Endothelial cell of umbilical vein (primary cell): ENCODE measurements around the gene TNRC6C. TPM values are rescaled to one million over a fixed set of nuclear protein-coding genes. Genes with fewer than 3 reads are reported as not detected.
"Not testable (repeated sequence)": the region's sequence is repeated elsewhere in the genome, so short reads cannot be mapped to it uniquely, and the experiment has no call there.

Experiments used
- BruUV-seq: library from RNA; stranded (reverse); fragments of 400-500 nt; replicated peaks from 2 replicates; lab custom pipeline; 2021; lab: Mats Ljungman, UMichigan
- CTCF ChIA-PET: fragments of 300-600, 350-600 bp; sonication (Branson Sonifier 250); formaldehyde crosslinking; loops from one replicate; lab custom pipeline; 2021; ENCODE audit warnings: antibody characterized with exemption, inconsistent platforms; lab: Charles Lee
- POLR2A ChIA-PET: fragments of 300-600, 350-600 bp; sonication (Branson Sonifier 250); formaldehyde crosslinking; loops from one replicate; lab custom pipeline; 2021; ENCODE audit warnings: antibody characterized with exemption, inconsistent platforms; lab: Charles Lee
- DNase-seq: peaks from one replicate; pipeline ENCODE4 v3.0.0-alpha.2; 2011; ENCODE audit warnings: low read depth, low spot score
- FAIRE-seq: peaks from 2 replicates; lab custom pipeline; 2011; peaks lifted over from hg19 to GRCh38; lab: Jason Lieb, UNC
- H2AFZ ChIP-seq: 2 replicates; pipeline ENCODE4 v1.6.0; 2012; ENCODE audit warnings: low read depth, low read length, control low read depth, inconsistent platforms
- H3K27ac ChIP-seq: 2 replicates; pipeline ENCODE4 v1.5.1; 2011; ENCODE audit warnings: low read depth, mild to moderate bottlenecking, control low read depth, low read length, moderate library complexity; ENCODE audit not compliant: insufficient read depth
- H3K27me3 ChIP-seq, 2 experiments: 2 replicates each; pipeline versions ENCODE4 v1.6.0 to v1.6.1; 2011; ENCODE audit warnings: low read length in 2 of 2, mixed read lengths in 1 of 2; ENCODE audit not compliant: control insufficient read depth in 2 of 2, insufficient read depth in 2 of 2
- H3K36me3 ChIP-seq, 2 experiments: 2 replicates in 1 of 2; 3 replicates in 1 of 2; pipeline ENCODE4 v1.5.1; 2011; ENCODE audit warnings: low read length in 2 of 2, mild to moderate bottlenecking in 1 of 2, moderate library complexity in 1 of 2; ENCODE audit not compliant: control insufficient read depth in 2 of 2, insufficient read depth in 2 of 2; ENCODE audit errors: extremely low read depth in 1 of 2
- H3K4me1 ChIP-seq: 3 replicates; pipeline ENCODE4 v1.5.1; 2011; ENCODE audit warnings: mild to moderate bottlenecking, low read length; ENCODE audit not compliant: control insufficient read depth, insufficient read depth; ENCODE audit errors: extremely low read depth
- H3K4me2 ChIP-seq: 2 replicates; pipeline ENCODE4 v1.6.1; 2011; ENCODE audit warnings: low read length, control low read depth, mixed read lengths; ENCODE audit not compliant: insufficient read depth
- H3K4me3 ChIP-seq, 3 experiments: fragments of 200-600 bp in 1 of 3; sonication (generic), shearing (Covaris generic) in 1 of 3; replicated peaks in 1 of 3; 2 replicates each; pipeline ENCODE4 v1.5.1; 2011 to 2016; ENCODE audit warnings: control low read depth in 3 of 3, low read length in 3 of 3, mild to moderate bottlenecking in 2 of 3, inconsistent platforms in 1 of 3, low read depth in 1 of 3, moderate library complexity in 1 of 3; ENCODE audit not compliant: insufficient read depth in 1 of 3
- H3K79me2 ChIP-seq: 2 replicates; pipeline ENCODE4 v1.6.0; 2012; ENCODE audit warnings: low read length, inconsistent platforms; ENCODE audit not compliant: control insufficient read depth, insufficient read depth
- H3K9ac ChIP-seq: replicated peaks from 2 replicates; pipeline ENCODE3; 2011; ENCODE audit warnings: low read length, control low read depth; ENCODE audit not compliant: insufficient read depth; ENCODE audit errors: extremely low read depth
- H3K9me1 ChIP-seq: replicated peaks from 3 replicates; pipeline ENCODE4 v1.6.0; 2011; ENCODE audit warnings: mild to moderate bottlenecking, low read length; ENCODE audit not compliant: control insufficient read depth, insufficient read depth; ENCODE audit errors: extremely low read depth
- H3K9me3 ChIP-seq: replicated peaks from 2 replicates; pipeline ENCODE4 v1.5.1; 2012; ENCODE audit warnings: low read length, inconsistent platforms; ENCODE audit not compliant: control insufficient read depth, insufficient read depth
- H4K20me1 ChIP-seq: replicated peaks from 2 replicates; pipeline ENCODE3; 2011; ENCODE audit warnings: mild to moderate bottlenecking, low read length; ENCODE audit not compliant: control insufficient read depth, insufficient read depth; ENCODE audit errors: extremely low read depth
- EZH2 ChIP-seq: IDR thresholded peaks from 2 replicates; pipeline ENCODE4 v1.6.1; 2012; ENCODE audit warnings: borderline replicate concordance, low read depth, mild to moderate bottlenecking, moderate library complexity, low read length, inconsistent platforms; ENCODE audit not compliant: severe bottlenecking
- FOS ChIP-seq: IDR thresholded peaks from 2 replicates; pipeline ENCODE4 v1.6.1; 2011; ENCODE audit warnings: mild to moderate bottlenecking, low read length, moderate library complexity, borderline replicate concordance; ENCODE audit not compliant: insufficient read depth
- GATA2 ChIP-seq: IDR thresholded peaks from 2 replicates; pipeline ENCODE4 v1.7.0; 2011; ENCODE audit warnings: low read depth, mild to moderate bottlenecking, moderate library complexity, mixed read lengths, low read length; ENCODE audit not compliant: insufficient read length, insufficient read depth
- POLR2AphosphoS5 ChIP-seq: IDR thresholded peaks from 2 replicates; pipeline ENCODE4 v1.6.1; 2012; ENCODE audit warnings: low read depth, mild to moderate bottlenecking, control low read depth, low read length, moderate library complexity; ENCODE audit not compliant: insufficient read depth
- dilution Hi-C: fragments of 300-500 bp; cut with MboI; formaldehyde crosslinking; loops from one replicate; pipeline ENCODE4 v1.15.0; 2019; ENCODE audit warnings: low sequenced_read_pairs; ENCODE audit not compliant: extremely low pct_ligation_motif_present
- intact Hi-C: fragments of 100-400 bp; cut with micrococcal nuclease; formaldehyde crosslinking; loops from one replicate; pipeline ENCODE4 v1.10.0; 2022
- polyA plus RNA-seq, 4 experiments: library from polyadenylated mRNA; depleted of rRNA in 3 of 4; stranded (reverse) in 3 of 4; unstranded in 1 of 4; fragments of >200 nt; gene quantifications; 2 replicates each; pipeline versions ENCODE4 v1.2.1 to v1.2.3, GENCODE V29; 2011 to 2012; ENCODE audit warnings: missing spikeins in 1 of 4
- total RNA-seq: library from RNA; stranded (reverse); gene quantifications from 2 replicates; pipeline ENCODE4 v1.2.3, GENCODE V29; 2021

The TNRC6C gene
- total and polyA plus RNA-seq, 2 donors (not counting 3 experiments of a cell fraction or from before 2014, with no cell fraction given), result 2.1 to 17.5 TPM

- no peaks in the 10 kb centered on the region for H3K79me2 ChIP-seq
- POLR2A ChIA-PET, result no interaction called here
- DNase-seq (no peak), FAIRE-seq (no peak)
- no peak overlapping the region for H3K4me2 ChIP-seq
- no peak overlapping the region for H3K4me3 ChIP-seq
- H3K27me3 ChIP-seq, result peaks cover 7 to 9% of the 10 kb centered on the region in 2 experiments
- no peaks in the 10 kb centered on the region for H3K9me1 ChIP-seq
- no peak overlapping the region for H2AFZ ChIP-seq
- intact Hi-C loops (no loop called here), dilution Hi-C loops (no loop called here)
- no peaks in the 10 kb centered on the region for H4K20me1 ChIP-seq
- no peak overlapping the region for H3K27ac ChIP-seq
- H3K36me3 ChIP-seq, result no peaks in the 10 kb centered on the region
- CTCF ChIA-PET, result no interaction called here
- no peaks in the 10 kb centered on the region for H3K9me3 ChIP-seq
- H3K4me1 ChIP-seq, result no peaks in the 10 kb centered on the region
- no peak overlapping the region for H3K9ac ChIP-seq
- no peak for TF ChIP-seq GATA2
- no peak for TF ChIP-seq EZH2
- TF ChIP-seq POLR2AphosphoS5, result no peak
- no peak for TF ChIP-seq FOS
- BruUV-seq, result no TSS peak
Observed at GRCh38 chr17:77935121-77935571, 23.4 kb upstream of the TNRC6C start.

DNA sequence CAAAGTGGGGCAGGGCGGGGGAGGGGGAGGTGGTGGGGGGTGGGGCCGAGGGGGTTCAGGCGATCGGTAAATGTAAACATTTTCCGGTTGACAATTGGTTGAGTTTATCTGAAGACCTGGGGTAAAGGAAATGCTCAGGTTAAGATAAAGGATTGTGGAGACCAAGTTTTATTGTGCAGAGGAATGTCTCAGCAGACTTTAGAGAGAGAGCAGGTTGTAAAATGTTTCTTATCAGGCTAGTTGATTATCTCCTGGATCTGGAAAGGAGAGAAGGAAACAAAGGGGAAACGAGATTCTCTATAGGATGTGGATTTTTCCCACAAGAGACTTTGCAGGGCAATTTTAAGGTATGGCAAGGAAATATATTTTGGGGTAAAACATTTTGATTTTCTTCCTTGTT, 22.8 kb upstream of the TNRC6C start:
- H3K9ac ChIP-seq, H3K27me3 ChIP-seq, H3K79me2 ChIP-seq, dilution Hi-C loops, POLR2A ChIA-PET, BruUV-seq, DNase-seq, H4K20me1 ChIP-seq, intact Hi-C loops, H3K9me3 ChIP-seq, H3K36me3 ChIP-seq, FAIRE-seq, H3K27ac ChIP-seq, H3K4me3 ChIP-seq, H3K9me1 ChIP-seq, H3K4me2 ChIP-seq, CTCF ChIA-PET, H2AFZ ChIP-seq, H3K4me1 ChIP-seq: not testable (repeated sequence)
